A549 (cell line): ENCODE data around the gene CCNL1.

ENCODE experiments used
- CEBPB ChIP-seq, 2 experiments: fragments of >200 bp in 1 of 2; sonication (Bioruptor Twin) in 1 of 2; formaldehyde crosslinking in 1 of 2; IDR thresholded peaks; 2 replicates each; pipeline ENCODE4 v1.6.1; 2012 to 2016
- CTCF ChIP-seq: fragments of >200 bp; sonication (Bioruptor Twin); formaldehyde crosslinking; IDR thresholded peaks from 3 replicates; pipeline ENCODE4 v1.5.1; 2016
- E2F6 ChIP-seq: IDR thresholded peaks from 2 replicates; pipeline ENCODE4 v1.6.1; 2012; ENCODE audit warnings: low read depth, borderline replicate concordance
- EP300 ChIP-seq, 2 experiments: fragments of >200 bp; sonication (Bioruptor Twin); formaldehyde crosslinking; IDR thresholded peaks; 2 replicates in 1 of 2; 3 replicates in 1 of 2; pipeline ENCODE4 v1.6.1; 2016 to 2017
- POLR2A ChIP-seq: IDR thresholded peaks from 2 replicates; pipeline ENCODE4 v1.6.1; 2012; ENCODE audit warnings: mild to moderate bottlenecking, low read length
- RAD21 ChIP-seq, 2 experiments: fragments of >200 bp in 1 of 2; sonication (Bioruptor Twin) in 1 of 2; formaldehyde crosslinking in 1 of 2; IDR thresholded peaks in 1 of 2; conservative IDR thresholded peaks in 1 of 2; 2 replicates in 1 of 2; 3 replicates in 1 of 2; pipeline ENCODE4 v1.6.1; 2012 to 2018; ENCODE audit warnings: inconsistent platforms in 1 of 2

GRCh38 chr3:157131861-157132260 is 28.1 kb downstream of the CCNL1 start:
- TF ChIP-seq CTCF (no peak), E2F6 (no peak), CEBPB (IDR thresholded peaks at IDR 0.05) (no peak), RAD21 (conservative IDR thresholded peaks at IDR 0.05 in 1 of 2, IDR thresholded peaks at IDR 0.05 in 1 of 2) (no peak), POLR2A (no peak), EP300 (IDR thresholded peaks at IDR 0.05) (no peak)
